Ovary (tissue), 3 donors: ENCODE results near the gene OPCML.

Source experiments
- CTCF ChIP-seq, 3 donors: fragments of 450-650 bp in 2 of 3; fragments of 200-600 bp in 1 of 3; IDR thresholded peaks; one replicate each; pipeline versions ENCODE4 v1.5.1 to v1.8.0; 2016 to 2022; ENCODE audit warnings: antibody characterized with exemption in 3 of 3, mild to moderate bottlenecking in 1 of 3
- POLR2A ChIP-seq: fragments of 450-650 bp; IDR thresholded peaks from one replicate; pipeline ENCODE4 v1.6.1; 2017; ENCODE audit warnings: antibody characterized with exemption, mild to moderate bottlenecking, moderate library complexity
- donor health status: DM: no; HTN: no; CAD: no.

- TF ChIP-seq CTCF (IDR thresholded peaks at IDR 0.05) (no peak), POLR2A (no peak)
These were observed 816.3 kb downstream of the OPCML start for GRCh38 chr11:132716037-132716436.
